ENCODE data around the gene KLHL12.

KLHL12 gene

GRCh38 chr1:202926581-202927491 lies at the start of gene KLHL12:
Gene KLHL12 (minus strand): TSS chr1:202927234. CDS start chr1:202925162, 2,072 bp downstream.
- peak; percentile 98 for TF ChIP-seq POLR2A (IDR thresholded peaks at IDR 0.05; ENCODE audit: low read length)
- TF ChIP-seq GATA1 (IDR thresholded peaks at IDR 0.05; ENCODE audit: low read depth, low read length): no peak
- DNase-seq: peak; percentile 99

GRCh38 chr1:202976633-202977032 lies 49.6 kb upstream of the KLHL12 start:
- no peak for DNase-seq
- TF ChIP-seq GATA1 (IDR thresholded peaks at IDR 0.05; ENCODE audit: low read depth, low read length) (no peak), POLR2A (IDR thresholded peaks at IDR 0.05; ENCODE audit: low read length) (no peak)

- no peak for TF ChIP-seq GATA1 (IDR thresholded peaks at IDR 0.05; ENCODE audit: low read depth, low read length)
- TF ChIP-seq POLR2A (IDR thresholded peaks at IDR 0.05; ENCODE audit: low read length): no peak
- DNase-seq: no peak
These were observed 47.8 kb upstream of the KLHL12 start for GRCh38 chr1:202974856-202975255.

- TF ChIP-seq POLR2A (IDR thresholded peaks at IDR 0.05; ENCODE audit: low read length) (no peak), GATA1 (IDR thresholded peaks at IDR 0.05; ENCODE audit: low read depth, low read length) (no peak)
- no peak for DNase-seq
These were observed 45.0 kb upstream of the KLHL12 start for GRCh38 chr1:202972046-202972445.

GRCh38 chr1:202968895-202969295 lies 41.9 kb upstream of the KLHL12 start:
- TF ChIP-seq GATA1 (IDR thresholded peaks at IDR 0.05; ENCODE audit: low read depth, low read length) (no peak), POLR2A (IDR thresholded peaks at IDR 0.05; ENCODE audit: low read length) (no peak)
- DNase-seq: peak; percentile 87 to 88

GRCh38 chr1:202968351-202968750 lies 41.3 kb upstream of the KLHL12 start:
- DNase-seq: no peak
- TF ChIP-seq POLR2A (IDR thresholded peaks at IDR 0.05; ENCODE audit: low read length) (no peak), GATA1 (IDR thresholded peaks at IDR 0.05; ENCODE audit: low read depth, low read length) (no peak)

- no peak for TF ChIP-seq GATA1 (IDR thresholded peaks at IDR 0.05; ENCODE audit: low read depth, low read length)
- TF ChIP-seq POLR2A (IDR thresholded peaks at IDR 0.05; ENCODE audit: low read length): no peak
- DNase-seq: peak; percentile 60 to 65
These were observed 40.7 kb upstream of the KLHL12 start for GRCh38 chr1:202967684-202968281.

GRCh38 chr1:202966006-202966898 lies 39.2 kb upstream of the KLHL12 start:
- no peak for DNase-seq
- TF ChIP-seq GATA1 (IDR thresholded peaks at IDR 0.05; ENCODE audit: low read depth, low read length) (no peak), POLR2A (IDR thresholded peaks at IDR 0.05; ENCODE audit: low read length) (no peak)

GRCh38 chr1:202965422-202965821 lies 38.4 kb upstream of the KLHL12 start:
- peak; percentile 30 to 33 for DNase-seq
- no peak for TF ChIP-seq GATA1 (IDR thresholded peaks at IDR 0.05; ENCODE audit: low read depth, low read length)
- no peak for TF ChIP-seq POLR2A (IDR thresholded peaks at IDR 0.05; ENCODE audit: low read length)

- no peak for DNase-seq
- TF ChIP-seq GATA1 (IDR thresholded peaks at IDR 0.05; ENCODE audit: low read depth, low read length): no peak
- no peak for TF ChIP-seq POLR2A (IDR thresholded peaks at IDR 0.05; ENCODE audit: low read length)
These were observed 37.9 kb upstream of the KLHL12 start for GRCh38 chr1:202964791-202965410.

- no peak for DNase-seq
These were observed 34.3 kb upstream of the KLHL12 start for GRCh38 chr1:202961220-202961880.

GRCh38 chr1:202959276-202959620 lies 32.2 kb upstream of the KLHL12 start:
- TF ChIP-seq GATA1 (IDR thresholded peaks at IDR 0.05; ENCODE audit: low read depth, low read length): no peak
- TF ChIP-seq POLR2A (IDR thresholded peaks at IDR 0.05; ENCODE audit: low read length): no peak
- DNase-seq: peak; percentile 35 to 43

More at GRCh38 chr1:202961220-202961880, 34.3 kb upstream of the KLHL12 start:
- TF ChIP-seq POLR2A (IDR thresholded peaks at IDR 0.05; ENCODE audit: low read length) (no peak), GATA1 (IDR thresholded peaks at IDR 0.05; ENCODE audit: low read depth, low read length) (no peak)

Data from erythroblast (primary cell).